Left lung (tissue), 10 donors: ENCODE data around the gene STXBP5L. TPM values are rescaled to one million over a fixed set of nuclear protein-coding genes. Genes with fewer than 3 reads are reported as not detected.
A peak's percentile ranks its signal among the peaks of the same experiment; 100 is the strongest.

Experiments
- ATAC-seq: fragments of 200-7000 bp; cut with Tn5 transposase; one replicate; pipeline ENCODE4 v1.9.1; 2020; ENCODE audit warnings: moderate library complexity
- DNase-seq, 4 donors: peaks; one replicate each; pipeline ENCODE4 v3.0.0-alpha.2; 2013 to 2020
- H3K27ac ChIP-seq, 2 donors: fragments of 200-600 bp; sonication (generic) in 1 of 2; one replicate each; pipeline versions ENCODE4 v1.5.0 to v1.8.0; 2020 to 2021
- H3K27me3 ChIP-seq, 2 donors: fragments of 200-600 bp; sonication (generic) in 1 of 2; one replicate each; pipeline versions ENCODE4 v1.5.0 to v1.8.0; 2020 to 2021
- H3K36me3 ChIP-seq, 2 donors: fragments of 200-600 bp; sonication (generic) in 1 of 2; one replicate each; pipeline versions ENCODE4 v1.5.0 to v1.8.0; 2020 to 2021
- H3K4me1 ChIP-seq, 2 donors: fragments of 200-600 bp; one replicate each; pipeline ENCODE4 v1.8.0; 2021
- H3K4me3 ChIP-seq, 2 donors: fragments of 200-600 bp; sonication (generic) in 1 of 2; one replicate each; pipeline versions ENCODE4 v1.5.0 to v1.8.0; 2020 to 2021; ENCODE audit warnings: mild to moderate bottlenecking in 1 of 2
- H3K9me3 ChIP-seq, 2 donors: fragments of 200-600 bp; sonication (generic) in 1 of 2; one replicate each; pipeline versions ENCODE4 v1.5.0 to v1.8.0; 2020 to 2021
- CTCF ChIP-seq, 2 donors: fragments of 200-600 bp; sonication (generic) in 1 of 2; IDR thresholded peaks; one replicate each; pipeline versions ENCODE4 v1.5.0 to v1.8.0; 2021; ENCODE audit warnings: antibody characterized with exemption in 2 of 2
- intact Hi-C, 2 donors: fragments of 100-400 bp; cut with DNase I; formaldehyde crosslinking; loops; one replicate each; pipeline versions ENCODE4 v1.11.2 to v1.14.2; 2022
- polyA plus RNA-seq, 6 donors: library from polyadenylated mRNA; unstranded; fragments of 120-200 nt; gene quantifications; one replicate each; pipeline ENCODE4 v1.2.1, GENCODE V29; 2013; ENCODE audit not compliant: insufficient read length in 6 of 6
- total RNA-seq, 2 donors: library from RNA; stranded (reverse); fragmentation: NEBNext Ultra II Directional; extraction: Animal tissue kit (Norgen Biotek cat#: 25700); gene quantifications; one replicate each; pipeline ENCODE4 v1.2.1, GENCODE V29; 2021
- donor health status: DM: no; HTN: yes; CAD: no.
- donor health status: DM: no; HTN: no; CAD: no.

STXBP5L gene
- total and polyA plus RNA-seq, 8 donors, result 0.14 to 0.41 (median 0.17) TPM; not detected in 2

- Histone ChIP-seq H3K36me3 (no peaks in the 10 kb centered on the region), H3K4me1 (no peaks in the 10 kb centered on the region), H3K27ac (no peak overlapping the region), H3K4me3 (no peak overlapping the region), H3K27me3 (no peaks in the 10 kb centered on the region), H3K9me3 (peaks cover 0 to 10% of the 10 kb centered on the region in 2 donors)
- no peak for ATAC-seq
- DNase-seq, result no peak
- TF ChIP-seq CTCF (IDR thresholded peaks at IDR 0.05), result no peak
- intact Hi-C loops, result no loop called here
These were observed 81.0 kb downstream of the STXBP5L start for GRCh38 chr3:120988994-120989393.

- DNase-seq (peak in 1 of 4 donors; percentile 43), ATAC-seq (no peak)
- Histone ChIP-seq H3K27ac (no peak overlapping the region), H3K36me3 (no peaks in the 10 kb centered on the region), H3K4me3 (no peak overlapping the region), H3K9me3 (peaks cover 0 to 18% of the 10 kb centered on the region in 2 donors), H3K4me1 (no peaks in the 10 kb centered on the region), H3K27me3 (no peaks in the 10 kb centered on the region)
- intact Hi-C loops, result no loop called here
- no peak for TF ChIP-seq CTCF (IDR thresholded peaks at IDR 0.05)
These were observed 110.9 kb downstream of the STXBP5L start for GRCh38 chr3:121018917-121019321.

- Histone ChIP-seq H3K36me3 (no peaks in the 10 kb centered on the region), H3K9me3 (peaks cover 0 to 5% of the 10 kb centered on the region in 2 donors), H3K4me1 (no peaks in the 10 kb centered on the region), H3K27ac (no peak overlapping the region), H3K27me3 (no peaks in the 10 kb centered on the region), H3K4me3 (no peak overlapping the region)
- DNase-seq, result no peak
- intact Hi-C loops, result no loop called here
- no peak for ATAC-seq
- no peak for TF ChIP-seq CTCF (IDR thresholded peaks at IDR 0.05)
These were observed 155.6 kb downstream of the STXBP5L start for GRCh38 chr3:121063628-121064027.

GRCh38 chr3:121064121-121064520 is 156.1 kb downstream of the STXBP5L start:
- ATAC-seq, result no peak
- no peak for DNase-seq
- intact Hi-C loops, result no loop called here
- no peaks in the 10 kb centered on the region for H3K36me3 ChIP-seq
- H3K27ac ChIP-seq, result no peak overlapping the region
- H3K4me3 ChIP-seq, result no peak overlapping the region
- peaks cover 0 to 5% of the 10 kb centered on the region in 2 donors for H3K9me3 ChIP-seq
- TF ChIP-seq CTCF (IDR thresholded peaks at IDR 0.05), result no peak
- H3K27me3 ChIP-seq, result no peaks in the 10 kb centered on the region
- no peaks in the 10 kb centered on the region for H3K4me1 ChIP-seq

GRCh38 chr3:121072133-121072532 is 164.1 kb downstream of the STXBP5L start:
- Histone ChIP-seq H3K4me3 (no peak overlapping the region), H3K27me3 (no peaks in the 10 kb centered on the region), H3K27ac (no peak overlapping the region), H3K4me1 (no peaks in the 10 kb centered on the region), H3K36me3 (no peaks in the 10 kb centered on the region), H3K9me3 (peaks cover 0 to 3% of the 10 kb centered on the region in 2 donors)
- DNase-seq (peak in 2 of 4 donors; percentile 13 to 40), ATAC-seq (no peak)
- intact Hi-C loops, result no loop called here
- no peak for TF ChIP-seq CTCF (IDR thresholded peaks at IDR 0.05)
